ENCODE data around the gene B3GALT6. TPM values are rescaled to one million over a fixed set of nuclear protein-coding genes. Genes with fewer than 3 reads are reported as not detected.
"Not testable (repeated sequence)": the region's sequence is repeated elsewhere in the genome, so short reads cannot be mapped to it uniquely, and the experiment has no call there.

The B3GALT6 gene
- polyA plus RNA-seq, 3 donors, result 22.3 to 27.1 (median 25.0) TPM

GRCh38 chr1:1239614-1240347 is 7.7 kb downstream of the B3GALT6 start:
- DNase-seq, result no peak

GRCh38 chr1:1240348-1240732 is 8.3 kb downstream of the B3GALT6 start:
- DNase-seq, result no peak

GRCh38 chr1:1240822-1241587 is 9.0 kb downstream of the B3GALT6 start:
- DNase-seq, result no peak

GRCh38 chr1:1241588-1242219 is 9.7 kb downstream of the B3GALT6 start:
- no peak for DNase-seq

- DNase-seq, result no peak
Observed at GRCh38 chr1:1242461-1243265, 10.6 kb downstream of the B3GALT6 start.

GRCh38 chr1:1243266-1243660 is 11.2 kb downstream of the B3GALT6 start:
- no peak for DNase-seq

GRCh38 chr1:1243807-1244191 is 11.8 kb downstream of the B3GALT6 start:
- no peak for DNase-seq

GRCh38 chr1:1244192-1244811 is 12.3 kb downstream of the B3GALT6 start:
- DNase-seq, result no peak

- DNase-seq, result no peak
Observed at GRCh38 chr1:1245178-1245816, 13.3 kb downstream of the B3GALT6 start.

GRCh38 chr1:1245817-1246576 is 14.0 kb downstream of the B3GALT6 start:
- DNase-seq, result no peak

- DNase-seq, result no peak
Observed at GRCh38 chr1:1246577-1247340, 14.7 kb downstream of the B3GALT6 start, which contains the start of gene C1QTNF12. TSS of gene C1QTNF12 (minus strand) at chr1:1246722. CDS start at chr1:1246690, 32 bp downstream.

- DNase-seq, result no peak
Observed at GRCh38 chr1:1247341-1247913, 15.4 kb downstream of the B3GALT6 start.

- DNase-seq, result not testable (repeated sequence)
Observed at GRCh38 chr1:1248009-1248913, 16.2 kb downstream of the B3GALT6 start.

GRCh38 chr1:1250786-1251284 is 18.8 kb downstream of the B3GALT6 start:
- no peak for DNase-seq

- no peak for DNase-seq
Observed at GRCh38 chr1:1253314-1253713, 21.3 kb downstream of the B3GALT6 start.

- DNase-seq, result no peak
Observed at GRCh38 chr1:1253972-1254666, 22.1 kb downstream of the B3GALT6 start.

GRCh38 chr1:1254667-1254998 is 22.6 kb downstream of the B3GALT6 start:
- DNase-seq, result no peak
